Endothelial cell of umbilical vein (primary cell): ENCODE data around the gene MAU2. TPM values are rescaled to one million over a fixed set of nuclear protein-coding genes. Genes with fewer than 3 reads are reported as not detected.

Experiments
- BruUV-seq: library from RNA; stranded (reverse); fragments of 400-500 nt; replicated peaks from 2 replicates; lab custom pipeline; 2021; lab: Mats Ljungman, UMichigan
- CTCF ChIA-PET: fragments of 300-600, 350-600 bp; sonication (Branson Sonifier 250); formaldehyde crosslinking; loops from one replicate; lab custom pipeline; 2021; ENCODE audit warnings: antibody characterized with exemption, inconsistent platforms; lab: Charles Lee
- POLR2A ChIA-PET: fragments of 300-600, 350-600 bp; sonication (Branson Sonifier 250); formaldehyde crosslinking; loops from one replicate; lab custom pipeline; 2021; ENCODE audit warnings: antibody characterized with exemption, inconsistent platforms; lab: Charles Lee
- DNase-seq: peaks from one replicate; pipeline ENCODE4 v3.0.0-alpha.2; 2011; ENCODE audit warnings: low read depth, low spot score
- FAIRE-seq: peaks from 2 replicates; lab custom pipeline; 2011; peaks lifted over from hg19 to GRCh38; lab: Jason Lieb, UNC
- H2AFZ ChIP-seq: 2 replicates; pipeline ENCODE4 v1.6.0; 2012; ENCODE audit warnings: low read depth, low read length, control low read depth, inconsistent platforms
- H3K27ac ChIP-seq: 2 replicates; pipeline ENCODE4 v1.5.1; 2011; ENCODE audit warnings: low read depth, mild to moderate bottlenecking, control low read depth, low read length, moderate library complexity; ENCODE audit not compliant: insufficient read depth
- H3K27me3 ChIP-seq, 2 experiments: 2 replicates each; pipeline versions ENCODE4 v1.6.0 to v1.6.1; 2011; ENCODE audit warnings: low read length in 2 of 2, mixed read lengths in 1 of 2; ENCODE audit not compliant: control insufficient read depth in 2 of 2, insufficient read depth in 2 of 2
- H3K36me3 ChIP-seq, 2 experiments: 2 replicates in 1 of 2; 3 replicates in 1 of 2; pipeline ENCODE4 v1.5.1; 2011; ENCODE audit warnings: low read length in 2 of 2, mild to moderate bottlenecking in 1 of 2, moderate library complexity in 1 of 2; ENCODE audit not compliant: control insufficient read depth in 2 of 2, insufficient read depth in 2 of 2; ENCODE audit errors: extremely low read depth in 1 of 2
- H3K4me1 ChIP-seq: 3 replicates; pipeline ENCODE4 v1.5.1; 2011; ENCODE audit warnings: mild to moderate bottlenecking, low read length; ENCODE audit not compliant: control insufficient read depth, insufficient read depth; ENCODE audit errors: extremely low read depth
- H3K4me2 ChIP-seq: 2 replicates; pipeline ENCODE4 v1.6.1; 2011; ENCODE audit warnings: low read length, control low read depth, mixed read lengths; ENCODE audit not compliant: insufficient read depth
- H3K4me3 ChIP-seq, 3 experiments: fragments of 200-600 bp in 1 of 3; sonication (generic), shearing (Covaris generic) in 1 of 3; replicated peaks in 1 of 3; 2 replicates each; pipeline ENCODE4 v1.5.1; 2011 to 2016; ENCODE audit warnings: control low read depth in 3 of 3, low read length in 3 of 3, mild to moderate bottlenecking in 2 of 3, inconsistent platforms in 1 of 3, low read depth in 1 of 3, moderate library complexity in 1 of 3; ENCODE audit not compliant: insufficient read depth in 1 of 3
- H3K79me2 ChIP-seq: 2 replicates; pipeline ENCODE4 v1.6.0; 2012; ENCODE audit warnings: low read length, inconsistent platforms; ENCODE audit not compliant: control insufficient read depth, insufficient read depth
- H3K9ac ChIP-seq: replicated peaks from 2 replicates; pipeline ENCODE3; 2011; ENCODE audit warnings: low read length, control low read depth; ENCODE audit not compliant: insufficient read depth; ENCODE audit errors: extremely low read depth
- H3K9me1 ChIP-seq: replicated peaks from 3 replicates; pipeline ENCODE4 v1.6.0; 2011; ENCODE audit warnings: mild to moderate bottlenecking, low read length; ENCODE audit not compliant: control insufficient read depth, insufficient read depth; ENCODE audit errors: extremely low read depth
- H3K9me3 ChIP-seq: replicated peaks from 2 replicates; pipeline ENCODE4 v1.5.1; 2012; ENCODE audit warnings: low read length, inconsistent platforms; ENCODE audit not compliant: control insufficient read depth, insufficient read depth
- H4K20me1 ChIP-seq: replicated peaks from 2 replicates; pipeline ENCODE3; 2011; ENCODE audit warnings: mild to moderate bottlenecking, low read length; ENCODE audit not compliant: control insufficient read depth, insufficient read depth; ENCODE audit errors: extremely low read depth
- CTCF ChIP-seq, 2 donors: IDR thresholded peaks; 1 replicate in 1 of 2; 2 replicates in 1 of 2; pipeline ENCODE4 v1.5.1; 2011; ENCODE audit warnings: low read length in 2 of 2, mild to moderate bottlenecking in 2 of 2, moderate library complexity in 2 of 2, control low read depth in 1 of 2, inconsistent platforms in 1 of 2, low read depth in 1 of 2; ENCODE audit not compliant: insufficient read depth in 1 of 2; ENCODE audit errors: extremely low read depth in 1 of 2
- EZH2 ChIP-seq: IDR thresholded peaks from 2 replicates; pipeline ENCODE4 v1.6.1; 2012; ENCODE audit warnings: borderline replicate concordance, low read depth, mild to moderate bottlenecking, moderate library complexity, low read length, inconsistent platforms; ENCODE audit not compliant: severe bottlenecking
- FOS ChIP-seq: IDR thresholded peaks from 2 replicates; pipeline ENCODE4 v1.6.1; 2011; ENCODE audit warnings: mild to moderate bottlenecking, low read length, moderate library complexity, borderline replicate concordance; ENCODE audit not compliant: insufficient read depth
- GATA2 ChIP-seq: IDR thresholded peaks from 2 replicates; pipeline ENCODE4 v1.7.0; 2011; ENCODE audit warnings: low read depth, mild to moderate bottlenecking, moderate library complexity, mixed read lengths, low read length; ENCODE audit not compliant: insufficient read length, insufficient read depth
- JUN ChIP-seq: IDR thresholded peaks from 2 replicates; pipeline ENCODE4 v1.6.1; 2011; ENCODE audit warnings: borderline replicate concordance, low read depth; ENCODE audit not compliant: insufficient read length, insufficient read depth
- MAX ChIP-seq: IDR thresholded peaks from 2 replicates; pipeline ENCODE4 v1.6.1; 2011; ENCODE audit not compliant: insufficient read depth, insufficient read length
- MYC ChIP-seq: IDR thresholded peaks from one replicate; pipeline ENCODE4 v1.6.1; 2011; ENCODE audit warnings: mild to moderate bottlenecking, low read depth, low read length
- POLR2AphosphoS5 ChIP-seq: IDR thresholded peaks from 2 replicates; pipeline ENCODE4 v1.6.1; 2012; ENCODE audit warnings: low read depth, mild to moderate bottlenecking, control low read depth, low read length, moderate library complexity; ENCODE audit not compliant: insufficient read depth
- dilution Hi-C: fragments of 300-500 bp; cut with MboI; formaldehyde crosslinking; loops from one replicate; pipeline ENCODE4 v1.15.0; 2019; ENCODE audit warnings: low sequenced_read_pairs; ENCODE audit not compliant: extremely low pct_ligation_motif_present
- intact Hi-C: fragments of 100-400 bp; cut with micrococcal nuclease; formaldehyde crosslinking; loops from one replicate; pipeline ENCODE4 v1.10.0; 2022
- polyA plus RNA-seq, 4 experiments: library from polyadenylated mRNA; depleted of rRNA in 3 of 4; stranded (reverse) in 3 of 4; unstranded in 1 of 4; fragments of >200 nt; gene quantifications; 2 replicates each; pipeline versions ENCODE4 v1.2.1 to v1.2.3, GENCODE V29; 2011 to 2012; ENCODE audit warnings: missing spikeins in 1 of 4
- total RNA-seq: library from RNA; stranded (reverse); gene quantifications from 2 replicates; pipeline ENCODE4 v1.2.3, GENCODE V29; 2021

The MAU2 gene
- total and polyA plus RNA-seq, 2 donors (not counting 3 experiments of a cell fraction or from before 2014, with no cell fraction given): 36.9 to 70.0 TPM

GRCh38 chr19:19368087-19368486, 47.5 kb downstream of the MAU2 start:
- no peak overlapping the region for H3K9ac ChIP-seq
- no peak overlapping the region for H2AFZ ChIP-seq
- POLR2A ChIA-PET: interaction anchor here (0.5 to 0.7 kb wide), 2 partner anchors 57 to 66 kb away, joined by 5 to 9 read pairs; no protein-coding TSS in a partner anchor
- H3K9me1 ChIP-seq: no peaks in the 10 kb centered on the region
- no peaks in the 10 kb centered on the region for H3K27me3 ChIP-seq
- intact Hi-C loops (no loop called here), dilution Hi-C loops (no loop called here)
- BruUV-seq: no TSS peak
- no peak for DNase-seq
- no peak overlapping the region for H3K4me2 ChIP-seq
- no peak overlapping the region for H3K27ac ChIP-seq
- TF ChIP-seq MYC: no peak
- no peak for TF ChIP-seq POLR2AphosphoS5
- no peak for TF ChIP-seq MAX
- no peak for TF ChIP-seq JUN
- TF ChIP-seq EZH2: no peak
- TF ChIP-seq FOS: no peak
- no peak for TF ChIP-seq CTCF (IDR thresholded peaks at IDR 0.05; ENCODE audit: extremely low read depth in 1 of 2, insufficient read depth in 1 of 2, low read depth in 1 of 2, low read length in 2 of 2)
- no peak for TF ChIP-seq GATA2
- no peaks in the 10 kb centered on the region for H3K36me3 ChIP-seq
- H3K9me3 ChIP-seq: no peaks in the 10 kb centered on the region
- no peak for FAIRE-seq
- H3K4me3 ChIP-seq: no peak overlapping the region
- peaks cover 12% of the 10 kb centered on the region for H3K4me1 ChIP-seq
- H4K20me1 ChIP-seq: no peaks in the 10 kb centered on the region
- H3K79me2 ChIP-seq: no peaks in the 10 kb centered on the region
- CTCF ChIA-PET: interaction anchor here (1.1 to 7.6 kb wide), 3 partner anchors 38 to 125 kb away, joined by 4 to 127 read pairs (median 24); partner anchors contain the start of gene GATAD2A
